ENCODE measurements around the gene MTHFR.

- TF ChIP-seq CTCF (IDR thresholded peaks at IDR 0.05) (no peak), JUN (CRISPR knock-in tag; IDR thresholded peaks at IDR 0.05) (no peak), TCF7 (CRISPR knock-in tag; IDR thresholded peaks at IDR 0.05; ENCODE audit: low read depth) (no peak), ZNF232 (CRISPR knock-in tag; IDR thresholded peaks at IDR 0.05) (no peak), CREB1 (CRISPR knock-in tag; IDR thresholded peaks at IDR 0.05) (no peak), HMGXB4 (CRISPR knock-in tag; IDR thresholded peaks at IDR 0.05) (no peak), ZBTB21 (CRISPR knock-in tag; IDR thresholded peaks at IDR 0.05; ENCODE audit: borderline replicate concordance) (no peak), MXD4 (CRISPR knock-in tag; IDR thresholded peaks at IDR 0.05; ENCODE audit: borderline replicate concordance) (no peak), ZNF423 (CRISPR knock-in tag; IDR thresholded peaks at IDR 0.05) (no peak)
- TF ChIP-seq, protein P1, sequence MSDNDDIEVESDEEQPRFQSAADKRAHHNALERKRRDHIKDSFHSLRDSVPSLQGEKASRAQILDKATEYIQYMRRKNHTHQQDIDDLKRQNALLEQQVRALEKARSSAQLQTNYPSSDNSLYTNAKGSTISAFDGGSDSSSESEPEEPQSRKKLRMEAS (CRISPR knock-in tag; IDR thresholded peaks at IDR 0.05), result no peak
- TF ChIP-seq, protein P2, sequence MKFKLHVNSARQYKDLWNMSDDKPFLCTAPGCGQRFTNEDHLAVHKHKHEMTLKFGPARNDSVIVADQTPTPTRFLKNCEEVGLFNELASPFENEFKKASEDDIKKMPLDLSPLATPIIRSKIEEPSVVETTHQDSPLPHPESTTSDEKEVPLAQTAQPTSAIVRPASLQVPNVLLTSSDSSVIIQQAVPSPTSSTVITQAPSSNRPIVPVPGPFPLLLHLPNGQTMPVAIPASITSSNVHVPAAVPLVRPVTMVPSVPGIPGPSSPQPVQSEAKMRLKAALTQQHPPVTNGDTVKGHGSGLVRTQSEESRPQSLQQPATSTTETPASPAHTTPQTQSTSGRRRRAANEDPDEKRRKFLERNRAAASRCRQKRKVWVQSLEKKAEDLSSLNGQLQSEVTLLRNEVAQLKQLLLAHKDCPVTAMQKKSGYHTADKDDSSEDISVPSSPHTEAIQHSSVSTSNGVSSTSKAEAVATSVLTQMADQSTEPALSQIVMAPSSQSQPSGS (CRISPR knock-in tag; IDR thresholded peaks at IDR 0.05; ENCODE audit: borderline replicate concordance, low read depth), result no peak
- TF ChIP-seq, protein P3, sequence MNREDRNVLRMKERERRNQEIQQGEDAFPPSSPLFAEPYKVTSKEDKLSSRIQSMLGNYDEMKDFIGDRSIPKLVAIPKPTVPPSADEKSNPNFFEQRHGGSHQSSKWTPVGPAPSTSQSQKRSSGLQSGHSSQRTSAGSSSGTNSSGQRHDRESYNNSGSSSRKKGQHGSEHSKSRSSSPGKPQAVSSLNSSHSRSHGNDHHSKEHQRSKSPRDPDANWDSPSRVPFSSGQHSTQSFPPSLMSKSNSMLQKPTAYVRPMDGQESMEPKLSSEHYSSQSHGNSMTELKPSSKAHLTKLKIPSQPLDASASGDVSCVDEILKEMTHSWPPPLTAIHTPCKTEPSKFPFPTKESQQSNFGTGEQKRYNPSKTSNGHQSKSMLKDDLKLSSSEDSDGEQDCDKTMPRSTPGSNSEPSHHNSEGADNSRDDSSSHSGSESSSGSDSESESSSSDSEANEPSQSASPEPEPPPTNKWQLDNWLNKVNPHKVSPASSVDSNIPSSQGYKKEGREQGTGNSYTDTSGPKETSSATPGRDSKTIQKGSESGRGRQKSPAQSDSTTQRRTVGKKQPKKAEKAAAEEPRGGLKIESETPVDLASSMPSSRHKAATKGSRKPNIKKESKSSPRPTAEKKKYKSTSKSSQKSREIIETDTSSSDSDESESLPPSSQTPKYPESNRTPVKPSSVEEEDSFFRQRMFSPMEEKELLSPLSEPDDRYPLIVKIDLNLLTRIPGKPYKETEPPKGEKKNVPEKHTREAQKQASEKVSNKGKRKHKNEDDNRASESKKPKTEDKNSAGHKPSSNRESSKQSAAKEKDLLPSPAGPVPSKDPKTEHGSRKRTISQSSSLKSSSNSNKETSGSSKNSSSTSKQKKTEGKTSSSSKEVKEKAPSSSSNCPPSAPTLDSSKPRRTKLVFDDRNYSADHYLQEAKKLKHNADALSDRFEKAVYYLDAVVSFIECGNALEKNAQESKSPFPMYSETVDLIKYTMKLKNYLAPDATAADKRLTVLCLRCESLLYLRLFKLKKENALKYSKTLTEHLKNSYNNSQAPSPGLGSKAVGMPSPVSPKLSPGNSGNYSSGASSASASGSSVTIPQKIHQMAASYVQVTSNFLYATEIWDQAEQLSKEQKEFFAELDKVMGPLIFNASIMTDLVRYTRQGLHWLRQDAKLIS (CRISPR knock-in tag; IDR thresholded peaks at IDR 0.05; ENCODE audit: borderline replicate concordance), result no peak
- TF ChIP-seq, protein P4, sequence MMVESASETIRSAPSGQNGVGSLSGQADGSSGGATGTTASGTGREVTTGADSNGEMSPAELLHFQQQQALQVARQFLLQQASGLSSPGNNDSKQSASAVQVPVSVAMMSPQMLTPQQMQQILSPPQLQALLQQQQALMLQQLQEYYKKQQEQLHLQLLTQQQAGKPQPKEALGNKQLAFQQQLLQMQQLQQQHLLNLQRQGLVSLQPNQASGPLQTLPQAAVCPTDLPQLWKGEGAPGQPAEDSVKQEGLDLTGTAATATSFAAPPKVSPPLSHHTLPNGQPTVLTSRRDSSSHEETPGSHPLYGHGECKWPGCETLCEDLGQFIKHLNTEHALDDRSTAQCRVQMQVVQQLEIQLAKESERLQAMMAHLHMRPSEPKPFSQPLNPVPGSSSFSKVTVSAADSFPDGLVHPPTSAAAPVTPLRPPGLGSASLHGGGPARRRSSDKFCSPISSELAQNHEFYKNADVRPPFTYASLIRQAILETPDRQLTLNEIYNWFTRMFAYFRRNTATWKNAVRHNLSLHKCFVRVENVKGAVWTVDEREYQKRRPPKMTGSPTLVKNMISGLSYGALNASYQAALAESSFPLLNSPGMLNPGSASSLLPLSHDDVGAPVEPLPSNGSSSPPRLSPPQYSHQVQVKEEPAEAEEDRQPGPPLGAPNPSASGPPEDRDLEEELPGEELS (CRISPR knock-in tag; IDR thresholded peaks at IDR 0.05), result no peak
Observed at GRCh38 chr1:11753555-11754208, 52.1 kb downstream of the MTHFR start.

Measured in WTC11 (cell line).